ENCODE measurements around the gene PTGIS. TPM values are rescaled to one million over a fixed set of nuclear protein-coding genes. Genes with fewer than 3 reads are reported as not detected.

Gene PTGIS
- total RNA-seq, 1 donor from 2014 or later = 31.3 TPM

- Histone ChIP-seq H3K27me3 (no peaks in the 10 kb centered on the region), H3K9ac (no peak overlapping the region), H2AFZ (replicated peaks) (no peak overlapping the region), H3K4me1 (no peaks in the 10 kb centered on the region), H3F3A (ENCODE audit: low read depth) (no peaks in the 10 kb centered on the region), H4K20me1 (ENCODE audit: low read depth) (no peaks in the 10 kb centered on the region), H3K4me2 (no peak overlapping the region), H3K36me3 (no peaks in the 10 kb centered on the region), H3K4me3 (no peak overlapping the region), H3K27ac (no peak overlapping the region), H3K9me3 (ENCODE audit: low read depth) (no peaks in the 10 kb centered on the region), H3K79me2 (ENCODE audit: low read depth) (no peaks in the 10 kb centered on the region)
- Mint-ChIP-seq H3K36me3 (peaks cover 13% of the 10 kb centered on the region), H3K4me3 (no peak overlapping the region), H3K27me3 (ENCODE audit: insufficient read depth, low read depth) (peaks cover 4% of the 10 kb centered on the region), H3K4me1 (no peaks in the 10 kb centered on the region), H3K9me3 (peaks cover 4% of the 10 kb centered on the region), H3K27ac (no peak overlapping the region)
- TF ChIP-seq EZH2phosphoT487 (IDR thresholded peaks at IDR 0.05) (no peak), CTCF (IDR thresholded peaks at IDR 0.05) (no peak), EZH2 (IDR thresholded peaks at IDR 0.05) (no peak)
- no peak for DNase-seq (ENCODE audit: low spot score)
These were observed 41.4 kb downstream of the PTGIS start for GRCh38 chr20:49526568-49526967.

- TF ChIP-seq EZH2phosphoT487 (IDR thresholded peaks at IDR 0.05) (no peak), EZH2 (IDR thresholded peaks at IDR 0.05) (no peak), CTCF (IDR thresholded peaks at IDR 0.05) (no peak)
- Histone ChIP-seq H2AFZ (replicated peaks) (no peak overlapping the region), H3K9me3 (ENCODE audit: low read depth) (no peaks in the 10 kb centered on the region), H3K79me2 (ENCODE audit: low read depth) (no peaks in the 10 kb centered on the region), H3K9ac (no peak overlapping the region), H3K36me3 (no peaks in the 10 kb centered on the region), H3K4me3 (no peak overlapping the region), H3K4me1 (no peaks in the 10 kb centered on the region), H3K27me3 (no peaks in the 10 kb centered on the region), H3K27ac (no peak overlapping the region), H3F3A (ENCODE audit: low read depth) (no peaks in the 10 kb centered on the region), H3K4me2 (no peak overlapping the region), H4K20me1 (ENCODE audit: low read depth) (no peaks in the 10 kb centered on the region)
- Mint-ChIP-seq H3K27me3 (ENCODE audit: insufficient read depth, low read depth) (peaks cover 5% of the 10 kb centered on the region), H3K9me3 (peaks cover 4% of the 10 kb centered on the region), H3K36me3 (peaks cover 13% of the 10 kb centered on the region), H3K4me3 (no peak overlapping the region), H3K4me1 (no peaks in the 10 kb centered on the region), H3K27ac (no peak overlapping the region)
- no peak for DNase-seq (ENCODE audit: low spot score)
These were observed 41.9 kb downstream of the PTGIS start for GRCh38 chr20:49526056-49526455.

GRCh38 chr20:49523767-49524360, 44.1 kb downstream of the PTGIS start:
- H3K4me1 Mint-ChIP-seq = no peaks in the 10 kb centered on the region
- Histone ChIP-seq H3K4me2 (no peak overlapping the region), H3F3A (ENCODE audit: low read depth) (no peaks in the 10 kb centered on the region), H3K27ac (no peak overlapping the region), H3K79me2 (ENCODE audit: low read depth) (no peaks in the 10 kb centered on the region), H3K27me3 (no peaks in the 10 kb centered on the region), H3K4me3 (no peak overlapping the region), H3K9me3 (ENCODE audit: low read depth) (no peaks in the 10 kb centered on the region), H2AFZ (replicated peaks) (no peak overlapping the region), H3K4me1 (no peaks in the 10 kb centered on the region), H3K36me3 (no peaks in the 10 kb centered on the region), H3K9ac (no peak overlapping the region), H4K20me1 (ENCODE audit: low read depth) (no peaks in the 10 kb centered on the region)
- TF ChIP-seq CTCF (IDR thresholded peaks at IDR 0.05) (no peak), EZH2 (IDR thresholded peaks at IDR 0.05) (no peak), EZH2phosphoT487 (IDR thresholded peaks at IDR 0.05) (no peak)
- H3K9me3 Mint-ChIP-seq = peaks cover 4% of the 10 kb centered on the region
- H3K27me3 Mint-ChIP-seq (ENCODE audit: insufficient read depth, low read depth) = peaks cover 9% of the 10 kb centered on the region
- H3K36me3 Mint-ChIP-seq = peaks cover 7% of the 10 kb centered on the region
- H3K4me3 Mint-ChIP-seq = no peak overlapping the region
- no peak overlapping the region for H3K27ac Mint-ChIP-seq
- DNase-seq (ENCODE audit: low spot score) = no peak
